ES-I3 (cell line): ENCODE results near the gene MUC21.
"Not testable (repeated sequence)": the region's sequence is repeated elsewhere in the genome, so short reads cannot be mapped to it uniquely, and the experiment has no call there.

Experiments
- H3K36me3 ChIP-seq: 2 replicates; pipeline ENCODE4 v1.6.1; 2013; ENCODE audit warnings: mild to moderate bottlenecking, low read length, control low read depth, moderate library complexity; ENCODE audit not compliant: insufficient read depth
- H3K4me1 ChIP-seq: 2 replicates; pipeline ENCODE4 v1.6.1; 2013; ENCODE audit warnings: mild to moderate bottlenecking, control low read depth, low read length; ENCODE audit not compliant: insufficient read depth
- H3K9ac ChIP-seq: 2 replicates; pipeline ENCODE4 v1.6.1; 2013; ENCODE audit warnings: low read depth, mild to moderate bottlenecking, low read length, moderate library complexity
- H3K9me3 ChIP-seq: 2 replicates; pipeline ENCODE4 v1.6.1; 2013; ENCODE audit warnings: mild to moderate bottlenecking, low read length, moderate library complexity; ENCODE audit not compliant: control insufficient read depth, insufficient read depth

MUC21 gene

DNA sequence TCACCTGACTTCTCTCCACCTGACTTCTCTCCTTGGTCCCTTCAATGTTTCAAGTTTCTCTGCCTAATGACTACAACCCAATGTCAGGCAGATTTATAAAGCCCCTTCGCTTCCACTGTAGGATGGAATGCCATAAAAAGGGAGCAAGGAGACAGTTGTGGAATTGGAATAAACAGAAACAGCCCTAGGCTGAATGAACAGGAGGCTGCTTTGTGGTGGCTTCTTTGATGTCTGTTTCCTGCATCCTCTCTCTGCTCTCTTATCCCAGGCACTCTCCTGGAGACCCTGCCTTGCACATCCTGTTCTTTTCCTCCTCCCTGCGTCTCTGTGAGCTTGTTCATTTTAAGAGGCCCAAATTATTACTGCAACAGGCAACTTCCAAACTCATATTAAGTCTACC lies 25.8 kb upstream of the MUC21 start:
- Histone ChIP-seq H3K9me3 (no peaks in the 10 kb centered on the region), H3K36me3 (no peaks in the 10 kb centered on the region), H3K9ac (no peak overlapping the region), H3K4me1 (0 out of 2 replicates have a peak, but pooled peaks cover 5% of the 10 kb centered on the region)

DNA sequence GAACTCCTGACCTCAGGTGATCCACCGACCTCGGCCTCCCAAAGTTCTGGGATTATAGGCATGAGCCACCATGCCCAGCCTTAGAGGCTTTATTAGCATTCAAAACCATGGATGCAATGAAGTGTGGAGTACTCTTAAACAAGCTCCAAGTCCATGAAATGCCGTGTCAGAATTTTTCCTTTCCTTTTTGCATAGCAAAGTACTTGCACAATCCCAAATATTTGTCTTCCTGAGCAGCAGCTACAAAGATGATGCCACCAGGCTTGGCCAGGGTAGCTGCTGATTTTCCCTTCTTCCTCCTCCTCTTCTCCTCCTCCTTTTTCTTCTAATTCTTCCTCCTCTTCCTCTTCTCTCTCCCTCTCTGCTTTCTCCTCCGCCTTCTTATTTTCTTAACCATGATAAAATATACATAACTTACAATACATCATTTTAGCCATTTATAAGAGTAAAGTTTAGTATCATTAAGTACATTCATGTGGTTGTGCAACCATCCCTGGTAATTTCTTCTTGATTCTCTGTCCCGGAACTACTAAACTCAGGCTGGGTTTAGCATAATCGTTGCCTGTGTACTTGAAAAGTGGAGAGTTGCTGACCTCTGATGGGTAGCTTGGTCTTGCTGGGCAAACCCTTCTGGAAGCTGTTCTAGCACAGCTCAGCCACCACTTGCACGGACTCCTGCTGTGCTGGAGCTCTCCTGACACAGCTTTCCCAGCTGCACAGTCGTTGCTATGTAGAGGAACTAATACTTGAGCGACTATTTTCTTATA lies 22.4 kb upstream of the MUC21 start:
- H3K4me1 ChIP-seq: no peaks in the 10 kb centered on the region
- no peaks in the 10 kb centered on the region for H3K9me3 ChIP-seq
- H3K36me3 ChIP-seq: no peaks in the 10 kb centered on the region
- no peak overlapping the region for H3K9ac ChIP-seq

DNA sequence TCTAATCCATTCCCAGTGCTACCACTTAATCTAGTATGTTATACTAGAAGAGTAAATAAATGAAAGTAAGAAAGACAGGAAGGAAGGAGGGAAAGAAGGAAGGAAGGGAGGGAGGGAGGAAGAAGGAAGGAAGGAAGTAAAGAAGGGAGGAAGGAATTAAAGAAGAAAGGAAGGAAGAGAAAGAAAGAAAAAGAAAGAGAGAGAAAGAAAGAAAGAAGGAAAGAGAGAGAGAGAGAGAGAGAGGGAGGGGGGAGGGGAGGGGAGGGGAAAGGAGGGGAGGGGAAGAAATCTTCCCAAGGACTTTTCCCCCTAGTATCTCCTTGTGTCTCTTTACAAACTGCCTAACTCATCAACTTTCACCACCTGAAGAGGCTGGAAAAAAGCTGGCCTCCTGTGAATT lies 20.8 kb upstream of the MUC21 start:
- Histone ChIP-seq H3K9me3 (no peaks in the 10 kb centered on the region), H3K4me1 (no peaks in the 10 kb centered on the region), H3K9ac (no peak overlapping the region), H3K36me3 (no peaks in the 10 kb centered on the region)

DNA sequence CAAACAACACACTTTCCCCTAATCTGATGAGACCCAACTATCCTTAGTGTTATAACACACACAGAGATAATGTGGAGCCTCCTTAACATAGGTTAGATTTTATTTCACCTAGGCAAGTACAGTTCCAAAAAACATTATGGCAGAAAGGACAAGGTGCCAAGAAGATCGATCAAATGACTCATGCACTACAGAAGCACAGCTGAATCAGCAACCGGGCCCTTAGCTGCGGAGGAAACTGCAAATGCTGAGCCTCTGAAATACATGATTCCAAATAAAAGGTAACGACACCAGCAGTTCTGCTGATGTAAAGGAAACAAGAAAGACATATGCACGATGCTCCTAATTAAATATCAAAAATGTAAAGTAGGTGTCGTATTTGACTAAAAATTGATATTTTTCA lies 19.9 kb upstream of the MUC21 start:
- Histone ChIP-seq H3K9me3 (no peaks in the 10 kb centered on the region), H3K9ac (no peak overlapping the region), H3K36me3 (no peaks in the 10 kb centered on the region), H3K4me1 (no peaks in the 10 kb centered on the region)

DNA sequence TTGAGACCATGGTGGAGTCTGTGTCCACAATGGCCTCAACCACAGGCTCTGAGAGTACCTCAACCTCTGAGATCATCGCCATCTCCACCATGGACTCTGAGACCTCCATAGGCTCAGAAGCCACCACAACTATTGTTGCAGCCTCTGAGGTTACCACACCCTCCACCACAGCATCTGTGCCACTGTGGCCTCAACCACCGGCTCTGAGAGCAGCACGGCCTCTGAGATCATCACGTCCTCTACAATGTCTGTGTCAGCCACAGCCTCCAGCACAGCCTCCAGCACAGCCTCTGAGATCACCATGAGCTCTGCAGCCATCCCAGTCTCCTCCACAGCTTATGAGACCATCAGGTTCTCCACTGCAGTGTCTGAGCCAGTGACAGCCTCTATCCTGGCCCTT lies 19.4 kb upstream of the MUC21 start:
- H3K9ac ChIP-seq: no peak overlapping the region
- no peaks in the 10 kb centered on the region for H3K9me3 ChIP-seq
- no peaks in the 10 kb centered on the region for H3K4me1 ChIP-seq
- no peaks in the 10 kb centered on the region for H3K36me3 ChIP-seq

DNA sequence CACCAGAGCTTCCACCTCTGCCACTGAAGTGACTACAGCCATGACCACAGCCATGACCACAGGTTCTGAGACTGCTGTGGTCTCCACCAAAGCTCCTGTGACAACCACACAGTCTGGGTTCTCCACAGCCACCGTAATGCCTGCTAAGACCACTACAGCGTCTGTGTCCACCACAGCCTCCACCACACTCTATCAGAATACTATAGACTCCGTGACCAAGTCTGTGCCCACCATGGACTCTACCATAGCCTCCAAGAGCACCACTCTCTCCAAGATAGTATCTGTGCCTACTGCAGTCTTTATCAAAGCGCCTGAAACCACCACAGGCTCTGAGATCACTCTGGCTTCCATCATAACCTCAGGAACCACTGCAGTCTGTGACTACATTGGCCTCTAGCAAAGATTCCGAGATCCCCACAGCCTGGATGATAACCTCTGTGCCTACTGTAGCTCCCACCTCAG lies 18.3 kb upstream of the MUC21 start:
- no peaks in the 10 kb centered on the region for H3K4me1 ChIP-seq
- no peaks in the 10 kb centered on the region for H3K9me3 ChIP-seq
- H3K9ac ChIP-seq: no peak overlapping the region
- H3K36me3 ChIP-seq: no peaks in the 10 kb centered on the region

DNA sequence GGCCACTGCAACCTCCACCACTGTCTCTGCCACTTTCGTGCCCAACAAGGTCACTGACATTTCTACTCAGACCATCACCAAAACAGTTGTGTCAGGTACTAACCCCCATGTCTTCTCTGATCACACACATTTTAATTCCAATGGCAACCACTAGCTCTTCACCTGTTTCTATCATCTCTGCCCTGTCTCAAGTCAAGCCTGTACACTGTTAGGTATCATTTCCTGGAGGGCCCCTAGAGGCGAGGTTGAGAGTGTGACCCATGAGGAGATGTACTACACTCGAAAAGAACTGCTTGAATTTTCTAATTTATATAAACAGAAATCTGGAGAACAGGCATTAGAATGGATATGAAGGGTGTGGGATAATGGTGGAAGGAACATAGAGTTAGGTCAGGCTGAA lies 17.4 kb upstream of the MUC21 start:
- H3K9me3 ChIP-seq: no peaks in the 10 kb centered on the region
- H3K9ac ChIP-seq: no peak overlapping the region
- peaks cover 5% of the 10 kb centered on the region; the same call in 1 of the 2 replicates for H3K4me1 ChIP-seq
- H3K36me3 ChIP-seq: no peaks in the 10 kb centered on the region

DNA sequence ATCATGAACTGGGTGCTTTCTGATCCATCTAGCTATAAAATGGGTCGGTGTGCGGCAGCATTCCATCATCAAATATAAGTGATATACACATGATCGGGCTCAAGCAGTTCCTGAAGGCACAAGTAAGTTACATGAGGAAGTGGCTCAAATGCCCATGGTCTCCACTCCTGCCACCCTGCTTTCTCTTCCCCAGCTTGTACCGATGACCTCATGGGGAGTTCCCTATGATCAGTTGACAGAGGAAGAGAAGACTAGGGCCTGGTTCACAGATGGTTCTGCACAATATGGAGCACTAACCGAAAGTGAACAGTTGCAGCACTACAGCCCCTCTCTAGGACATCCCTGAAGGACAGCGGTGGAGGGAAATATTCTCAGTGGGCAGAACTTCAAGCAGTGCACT lies 14.3 kb upstream of the MUC21 start:
- not testable (repeated sequence) for H3K4me1 ChIP-seq, H3K9me3 ChIP-seq, H3K9ac ChIP-seq, H3K36me3 ChIP-seq

DNA sequence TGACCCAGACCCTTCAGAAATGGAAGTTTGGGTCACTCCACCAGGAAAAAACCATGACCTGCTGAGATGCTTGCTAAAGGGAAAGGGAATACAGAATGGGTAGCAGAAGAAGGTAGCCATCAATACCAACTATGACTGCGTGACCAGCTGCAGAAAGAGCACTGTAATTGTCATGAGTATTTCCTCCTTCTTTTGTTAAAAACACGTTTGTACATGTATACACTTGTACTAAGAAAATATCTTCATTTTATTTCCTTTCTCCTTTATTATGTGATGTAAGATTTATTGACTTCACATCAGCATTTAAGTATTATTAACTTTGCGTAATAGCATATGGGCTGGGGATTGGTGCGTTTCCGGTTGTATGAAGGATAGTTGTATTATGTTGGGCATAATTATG lies 12.6 kb upstream of the MUC21 start:
- no peaks in the 10 kb centered on the region; the same call in 1 of the 2 replicates for H3K36me3 ChIP-seq
- H3K9me3 ChIP-seq: no peaks in the 10 kb centered on the region
- no peak overlapping the region for H3K9ac ChIP-seq
- peaks cover 8% of the 10 kb centered on the region; the same call in 1 of the 2 replicates for H3K4me1 ChIP-seq

DNA sequence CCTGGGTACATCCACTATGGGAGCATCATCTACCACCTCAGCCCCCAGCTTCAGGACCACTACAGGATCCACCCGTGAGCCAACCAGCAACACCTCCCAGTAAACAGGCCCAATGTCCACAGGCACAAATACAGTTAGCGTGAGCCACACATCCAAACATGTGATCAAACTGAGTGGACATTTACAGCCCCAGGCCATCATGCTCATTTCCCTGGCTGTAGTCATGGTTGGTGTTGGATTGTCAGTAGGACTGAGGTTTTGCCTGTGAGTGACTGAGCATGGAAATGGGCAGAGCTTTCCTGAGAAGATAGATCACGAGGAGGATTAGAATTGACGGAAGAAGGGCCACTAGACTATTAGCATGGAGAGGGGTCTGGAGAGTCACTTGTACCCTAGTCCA lies 10.7 kb upstream of the MUC21 start:
- H3K4me1 ChIP-seq: peaks cover 11% of the 10 kb centered on the region; the same call in 1 of the 2 replicates
- H3K9me3 ChIP-seq: no peaks in the 10 kb centered on the region
- no peak overlapping the region for H3K9ac ChIP-seq
- no peaks in the 10 kb centered on the region; the same call in 1 of the 2 replicates for H3K36me3 ChIP-seq

DNA sequence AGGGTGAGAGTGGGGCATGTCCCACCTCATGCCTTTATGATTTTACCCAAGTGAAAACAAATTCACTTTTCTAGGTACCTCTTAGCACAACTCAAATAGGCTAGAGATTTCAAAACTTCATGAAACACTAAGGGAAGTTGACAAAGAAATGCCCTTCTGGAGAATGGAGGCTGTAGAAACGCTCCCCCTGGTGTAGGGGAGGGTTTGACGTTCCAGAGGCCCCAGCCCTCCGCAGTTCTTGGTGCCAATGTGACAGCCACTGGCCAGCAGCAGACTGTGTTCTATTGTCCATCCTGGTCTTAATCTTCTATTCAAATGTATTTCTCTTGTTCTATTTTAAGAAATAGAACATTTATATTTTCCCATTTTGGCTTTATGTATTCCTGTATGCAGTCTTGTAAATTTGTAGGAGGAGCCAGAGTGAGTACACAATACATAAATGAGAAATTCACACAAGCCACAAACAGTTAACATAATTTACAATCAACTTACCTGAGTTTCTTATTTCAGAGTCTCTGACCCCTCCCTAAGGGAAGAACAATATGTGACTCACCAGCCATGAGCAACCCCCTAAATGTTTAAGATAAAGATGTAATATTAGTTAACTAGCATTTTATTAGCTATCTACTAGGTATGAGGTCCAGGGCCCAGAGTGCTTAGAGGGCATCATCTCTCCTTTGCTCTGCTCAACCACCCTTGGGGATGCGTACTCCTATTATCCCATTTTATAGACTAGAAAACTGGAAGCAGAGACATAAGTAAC lies 8.8 kb upstream of the MUC21 start:
- Histone ChIP-seq H3K4me1 (peaks cover 11% of the 10 kb centered on the region; the same call in 1 of the 2 replicates), H3K9ac (no peak overlapping the region), H3K36me3 (no peaks in the 10 kb centered on the region; the same call in 1 of the 2 replicates), H3K9me3 (no peaks in the 10 kb centered on the region)

DNA sequence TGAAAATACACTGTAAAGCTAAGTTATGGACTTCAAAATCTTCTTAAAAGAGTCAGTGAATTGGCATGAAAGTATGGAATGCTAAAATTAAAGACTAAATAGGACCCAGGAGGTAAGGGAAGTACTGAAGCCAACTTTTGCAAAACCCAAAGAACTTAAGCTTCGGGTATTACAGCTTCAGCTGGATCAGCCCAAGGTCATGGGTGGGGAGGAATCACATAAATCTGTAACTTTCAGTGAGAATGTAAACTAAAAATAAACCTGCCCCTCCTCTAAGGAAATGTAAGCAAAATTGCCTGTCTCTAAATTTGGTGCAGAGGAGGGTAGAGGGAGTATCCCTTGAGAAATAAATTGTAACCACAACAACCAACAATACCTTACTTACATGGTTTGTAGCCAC lies 4.4 kb upstream of the MUC21 start:
- no peaks in the 10 kb centered on the region for H3K9me3 ChIP-seq
- no peaks in the 10 kb centered on the region; the same call in 1 of the 2 replicates for H3K36me3 ChIP-seq
- peaks cover 16% of the 10 kb centered on the region for H3K4me1 ChIP-seq
- no peak overlapping the region for H3K9ac ChIP-seq

DNA sequence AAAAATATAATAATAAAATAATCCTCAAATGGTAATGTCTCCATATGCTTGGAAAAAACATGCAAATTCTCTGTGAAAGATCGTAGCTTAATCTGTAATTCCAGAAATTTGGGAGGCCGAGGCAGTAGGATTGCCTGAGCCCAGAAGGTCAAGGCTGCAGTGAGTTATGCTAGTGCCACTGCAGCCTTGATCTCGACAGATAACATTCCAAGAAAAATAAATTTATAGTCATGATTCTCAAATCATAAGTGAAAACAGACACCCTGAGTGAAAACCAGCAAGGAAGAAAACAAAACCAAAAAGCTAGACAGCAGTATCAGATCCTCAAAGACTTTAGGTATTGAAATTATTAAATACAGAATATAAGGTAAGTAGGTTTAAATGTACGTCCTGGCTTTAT lies 3.8 kb upstream of the MUC21 start:
- Histone ChIP-seq H3K9ac (no peak overlapping the region), H3K9me3 (no peaks in the 10 kb centered on the region), H3K36me3 (no peaks in the 10 kb centered on the region; the same call in 1 of the 2 replicates), H3K4me1 (peaks cover 16% of the 10 kb centered on the region)

DNA sequence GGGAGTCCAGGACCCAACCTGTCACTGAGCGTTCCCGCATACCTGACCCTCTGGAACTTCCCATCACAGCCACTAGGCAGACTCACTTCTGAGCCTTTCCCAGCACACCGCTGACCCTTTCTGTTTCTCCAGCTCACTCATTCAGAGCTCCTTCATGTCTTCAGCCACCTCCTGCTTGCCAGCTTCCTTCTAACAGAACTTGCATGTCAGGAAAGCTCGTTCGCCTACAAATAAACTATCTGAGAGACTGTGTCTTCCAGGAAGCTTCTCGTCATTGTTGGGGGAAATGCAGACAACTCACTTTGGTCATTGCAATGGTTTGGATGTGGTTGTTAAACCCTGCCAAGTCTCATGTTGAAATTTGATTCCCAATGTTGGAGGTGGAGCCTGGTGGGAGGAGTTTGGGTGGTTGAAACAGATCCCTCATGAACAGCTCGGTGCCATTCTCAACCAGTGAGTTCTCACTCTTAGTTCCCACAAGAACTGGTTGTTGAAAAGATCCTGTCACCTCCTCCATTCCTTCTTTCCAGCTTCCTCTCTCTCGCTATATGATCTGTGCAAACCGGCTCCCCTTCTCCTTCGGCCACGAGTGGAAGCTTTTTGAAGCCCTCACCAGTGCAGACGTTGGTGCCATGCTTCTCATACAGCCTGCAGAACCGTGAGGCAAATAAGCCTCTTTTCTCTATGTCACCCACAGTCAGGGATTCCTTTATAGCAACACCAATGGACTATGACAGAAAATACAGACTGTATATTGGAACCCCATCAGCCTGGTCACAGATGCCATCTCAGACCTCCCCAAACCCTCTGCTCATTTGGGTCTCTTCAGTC lies 1.4 kb upstream of the MUC21 start:
- Histone ChIP-seq H3K9ac (no peak overlapping the region; the same call in 1 of the 2 replicates), H3K36me3 (no peaks in the 10 kb centered on the region), H3K4me1 (peaks cover 9% of the 10 kb centered on the region), H3K9me3 (no peaks in the 10 kb centered on the region)
